Measurements from ENCODE around the gene PSEN1.

- no peak for TF ChIP-seq CTCF (IDR thresholded peaks at IDR 0.05)
- TF ChIP-seq POLR2A (IDR thresholded peaks at IDR 0.05), result no peak
These were observed 53.3 kb downstream of the PSEN1 start for GRCh38 chr14:73189651-73190050.
